HG02798 (cell line): ENCODE results near the gene IL4.

Experiments used
- ATAC-seq: cut with Tn5 transposase; IDR thresholded peaks from one replicate; pipeline ENCODE4 v1.9.1; 2021; ENCODE audit warnings: mild to moderate bottlenecking; ENCODE audit not compliant: unreplicated experiment, poor library complexity

IL4 gene

DNA sequence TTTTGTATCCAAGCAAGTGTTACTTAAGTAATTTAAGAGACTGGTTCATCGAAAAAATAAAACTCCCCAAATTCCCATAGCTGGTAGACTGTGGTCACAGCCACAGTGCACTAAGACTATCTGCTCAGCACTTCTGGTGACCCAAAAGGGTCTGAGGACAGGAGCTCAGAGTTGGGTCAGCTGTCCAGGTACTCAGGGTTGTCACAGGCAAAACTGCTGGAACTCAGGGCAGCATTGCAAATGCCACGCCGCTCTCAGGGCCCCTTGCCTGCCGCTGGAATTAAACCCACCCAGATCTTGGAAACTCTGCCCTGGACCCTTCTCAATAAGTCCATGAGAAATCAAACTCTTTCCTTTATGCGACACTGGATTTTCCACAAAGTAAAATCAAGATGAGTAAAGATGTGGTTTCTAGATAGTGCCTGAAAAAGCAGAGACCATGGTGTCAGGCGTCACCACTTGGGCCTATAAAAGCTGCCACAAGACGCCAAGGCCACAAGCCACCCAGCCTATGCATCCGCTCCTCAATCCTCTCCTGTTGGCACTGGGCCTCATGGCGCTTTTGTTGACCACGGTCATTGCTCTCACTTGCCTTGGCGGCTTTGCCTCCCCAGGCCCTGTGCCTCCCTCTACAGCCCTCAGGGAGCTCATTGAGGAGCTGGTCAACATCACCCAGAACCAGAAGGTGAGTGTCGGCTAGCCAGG is 16.0 kb upstream of the IL4 start, which contains the start of gene IL13:
Gene IL13, plus strand, starts transcription at position 498 of the 705 bp plus-strand sequence. Its CDS starts 14 bp downstream, at position 512.
- no peak for ATAC-seq

DNA sequence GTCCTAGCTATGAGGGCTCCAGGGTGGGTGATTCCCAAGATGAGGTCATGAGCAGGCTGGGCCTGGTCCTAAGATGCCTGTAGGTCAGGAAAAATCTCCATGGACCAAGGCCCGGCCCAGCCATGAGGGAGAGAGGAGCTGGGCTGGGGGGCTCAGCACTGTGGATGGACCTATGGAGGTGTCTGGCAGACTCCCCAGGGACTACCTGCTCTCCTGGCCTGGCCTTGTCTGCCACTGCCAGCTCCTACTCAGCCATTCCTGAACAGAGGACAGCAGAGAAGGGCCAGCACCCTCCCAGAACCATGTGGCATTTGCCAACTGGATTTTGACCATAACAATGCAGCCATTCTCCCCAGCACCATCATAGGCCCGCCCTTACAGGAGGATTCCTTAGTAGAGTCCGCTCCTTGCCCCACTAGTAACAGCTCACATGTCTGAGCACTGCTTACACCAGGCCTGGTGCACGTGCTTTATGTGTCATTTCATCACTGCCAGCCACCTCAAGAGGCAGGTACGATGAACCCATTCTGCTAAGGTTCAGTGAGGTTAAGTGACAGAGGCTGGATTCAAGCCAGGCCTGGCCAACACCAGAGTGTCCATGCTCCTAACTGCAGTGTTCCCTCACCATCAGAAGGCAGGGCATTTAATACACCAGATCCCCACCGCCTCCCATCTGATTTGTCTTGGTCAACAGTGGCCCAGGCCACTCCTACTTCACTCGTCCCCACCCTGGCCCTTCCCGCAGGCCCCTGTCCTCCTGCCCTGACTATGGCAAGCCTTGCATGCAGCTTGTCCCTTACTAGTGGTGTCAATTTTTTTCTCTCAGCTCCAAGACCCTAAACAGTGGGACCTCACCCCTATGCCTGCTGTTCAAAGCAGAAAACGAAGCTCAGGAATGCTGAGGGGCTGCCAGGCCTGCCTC is 15.1 kb upstream of the IL4 start:
- no peak for ATAC-seq

DNA sequence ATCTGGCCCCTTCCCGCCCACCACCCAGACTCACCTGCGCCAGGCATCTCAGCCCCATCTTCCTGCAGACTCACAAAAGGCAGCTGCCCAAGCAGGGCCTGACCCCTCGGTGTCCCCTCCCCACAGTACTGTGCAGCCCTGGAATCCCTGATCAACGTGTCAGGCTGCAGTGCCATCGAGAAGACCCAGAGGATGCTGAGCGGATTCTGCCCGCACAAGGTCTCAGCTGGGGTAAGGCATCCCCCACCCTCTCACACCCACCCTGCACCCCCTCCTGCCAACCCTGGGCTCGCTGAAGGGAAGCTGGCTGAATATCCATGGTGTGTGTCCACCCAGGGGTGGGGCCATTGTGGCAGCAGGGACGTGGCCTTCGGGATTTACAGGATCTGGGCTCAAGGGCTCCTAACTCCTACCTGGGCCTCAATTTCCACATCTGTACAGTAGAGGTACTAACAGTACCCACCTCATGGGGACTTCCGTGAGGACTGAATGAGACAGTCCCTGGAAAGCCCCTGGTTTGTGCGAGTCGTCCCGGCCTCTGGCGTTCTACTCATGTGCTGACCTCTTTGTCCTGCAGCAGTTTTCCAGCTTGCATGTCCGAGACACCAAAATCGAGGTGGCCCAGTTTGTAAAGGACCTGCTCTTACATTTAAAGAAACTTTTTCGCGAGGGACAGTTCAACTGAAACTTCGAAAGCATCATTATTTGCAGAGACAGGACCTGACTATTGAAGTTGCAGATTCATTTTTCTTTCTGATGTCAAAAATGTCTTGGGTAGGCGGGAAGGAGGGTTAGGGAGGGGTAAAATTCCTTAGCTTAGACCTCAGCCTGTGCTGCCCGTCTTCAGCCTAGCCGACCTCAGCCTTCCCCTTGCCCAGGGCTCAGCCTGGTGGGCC is 13.9 kb upstream of the IL4 start:
- no peak for ATAC-seq

DNA sequence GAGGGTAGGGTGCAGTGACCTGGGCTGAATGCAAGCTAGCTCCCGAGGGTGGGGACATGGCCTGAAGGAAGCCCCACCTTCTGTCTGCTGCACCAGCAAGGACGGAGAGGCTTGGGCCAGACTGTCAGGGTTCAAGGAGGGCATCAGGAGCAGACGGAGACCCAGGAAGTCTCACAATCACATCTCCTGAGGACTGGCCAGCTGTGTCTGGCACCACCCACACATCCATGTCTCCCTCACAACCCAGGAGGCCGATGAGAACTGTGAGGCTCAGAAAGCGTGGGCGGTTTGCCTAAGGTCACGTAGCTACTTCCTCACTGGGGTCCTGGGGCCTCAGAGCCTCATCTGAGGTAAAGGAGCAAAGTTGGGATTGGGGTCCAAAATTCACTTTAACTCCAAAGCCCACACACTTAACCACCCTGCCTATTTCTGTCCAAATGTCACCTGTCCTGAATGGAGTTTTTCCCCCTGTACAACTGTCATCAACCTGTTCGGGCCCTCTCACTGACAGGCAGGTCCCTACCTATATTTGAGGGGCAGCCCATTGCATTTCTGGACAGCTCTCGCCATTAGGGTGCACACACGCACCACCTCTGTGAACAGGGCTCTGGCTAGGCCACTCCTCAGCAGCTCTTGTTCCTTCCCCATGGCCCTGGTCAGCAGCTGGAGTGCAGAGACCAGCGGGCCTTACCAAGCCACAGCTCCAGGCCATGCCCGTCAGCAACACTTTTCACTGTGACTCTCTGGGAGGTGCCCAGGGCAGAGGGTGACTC is 12.4 kb upstream of the IL4 start:
- ATAC-seq = no peak

DNA sequence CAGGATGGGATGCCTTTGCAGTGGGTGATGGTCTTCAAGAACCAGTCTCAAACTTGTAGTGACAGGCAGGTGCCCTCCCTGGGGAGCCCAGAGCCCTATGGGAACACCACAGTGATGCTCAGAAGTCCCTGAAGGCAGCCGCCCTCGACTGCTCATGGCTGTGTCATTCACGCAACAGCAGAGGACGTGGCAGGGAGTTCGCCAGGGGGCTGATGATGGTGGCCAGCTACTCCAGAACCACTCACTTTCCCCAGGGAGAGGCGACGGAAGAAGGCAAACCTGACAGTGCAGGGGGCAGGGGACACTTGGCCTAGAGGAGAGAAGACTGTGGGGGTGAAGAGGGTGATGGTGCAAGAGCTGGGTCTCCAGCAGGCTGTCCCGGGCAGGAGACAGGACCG is 11.8 kb upstream of the IL4 start:
- no peak for ATAC-seq

DNA sequence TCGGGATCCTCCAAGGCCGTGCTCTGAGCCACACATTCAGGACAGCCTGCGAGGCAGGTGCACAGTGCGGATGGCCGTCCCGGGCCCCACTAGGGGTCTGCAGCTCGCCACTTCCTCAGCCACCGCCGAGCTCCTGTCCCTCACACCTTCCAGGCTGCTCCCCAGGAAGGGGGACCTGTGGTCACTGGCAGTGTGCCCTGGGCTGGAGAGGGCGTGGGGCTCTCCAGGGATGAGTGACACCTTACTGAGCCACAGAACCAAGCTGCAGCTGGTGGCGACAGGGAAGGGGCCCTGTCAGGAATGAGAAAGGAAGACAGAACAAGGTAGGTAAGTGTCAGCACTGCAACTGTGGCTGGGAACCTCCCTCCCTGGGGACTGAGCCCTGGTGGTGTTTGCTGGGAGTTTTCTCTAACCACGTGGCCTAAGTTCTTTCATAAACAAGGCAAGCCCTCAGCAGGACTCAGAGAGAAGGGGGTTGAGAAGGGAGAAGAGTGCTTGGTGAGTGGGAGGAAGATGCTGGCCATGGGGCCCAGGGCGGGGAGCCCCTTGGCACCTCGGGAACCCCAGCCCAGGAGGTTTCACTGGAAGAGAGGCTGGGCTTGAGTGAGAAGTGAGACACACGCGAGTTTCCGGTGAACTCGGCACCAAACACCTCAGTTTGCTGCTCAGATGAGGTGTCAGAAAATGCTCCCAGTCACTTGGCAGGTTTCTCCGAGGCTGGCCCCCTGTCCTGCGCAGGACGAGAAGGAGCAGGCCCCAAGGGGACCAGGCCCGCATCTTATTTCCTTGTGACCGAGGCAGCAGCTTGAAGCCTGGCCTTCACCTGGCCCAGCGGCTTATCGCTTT is 10.6 kb upstream of the IL4 start:
- ATAC-seq = peak; percentile 66

DNA sequence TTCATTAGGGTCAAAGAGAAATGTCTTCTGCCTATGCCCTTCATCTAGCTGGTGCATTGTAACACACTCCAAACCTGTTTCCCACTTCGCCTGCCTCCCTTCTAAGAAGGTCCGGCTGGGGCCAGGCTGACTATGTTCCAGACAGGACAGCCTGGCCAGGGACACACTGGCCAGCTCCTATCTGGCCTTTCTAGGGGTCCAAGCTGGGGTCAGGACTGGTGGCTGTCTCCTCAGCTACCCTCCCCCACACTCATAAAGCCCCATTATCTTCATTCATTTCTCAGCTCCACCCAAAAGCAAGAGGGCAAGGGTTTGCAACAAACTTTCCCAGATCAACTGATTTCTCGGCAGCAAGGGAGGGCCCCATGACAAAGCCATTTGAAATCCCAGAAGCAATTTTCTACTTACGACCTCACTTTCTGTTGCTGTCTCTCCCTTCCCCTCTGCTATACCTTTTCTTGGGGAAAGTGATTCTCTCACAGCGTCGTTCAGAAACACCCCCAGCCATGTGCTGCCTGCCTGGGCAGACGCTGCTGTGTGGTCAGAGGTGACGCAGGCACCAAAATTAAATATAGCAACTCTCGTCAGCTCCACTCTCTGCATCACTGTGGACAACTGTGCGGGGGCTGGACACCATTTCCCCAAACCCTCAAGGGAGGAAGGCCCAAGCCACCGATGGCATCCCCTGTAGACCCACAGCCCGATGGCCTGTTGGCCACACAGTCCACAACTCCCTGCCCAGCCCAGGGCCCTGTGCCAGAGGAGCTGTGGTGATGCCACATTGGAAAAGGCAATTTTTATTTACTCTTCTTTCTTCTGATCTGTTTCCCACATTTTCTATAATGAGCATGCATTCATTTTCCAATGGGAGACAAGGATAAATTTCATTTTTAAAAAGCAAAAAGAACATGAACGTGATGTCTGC is 9.8 kb upstream of the IL4 start:
- ATAC-seq = peak; percentile 57

DNA sequence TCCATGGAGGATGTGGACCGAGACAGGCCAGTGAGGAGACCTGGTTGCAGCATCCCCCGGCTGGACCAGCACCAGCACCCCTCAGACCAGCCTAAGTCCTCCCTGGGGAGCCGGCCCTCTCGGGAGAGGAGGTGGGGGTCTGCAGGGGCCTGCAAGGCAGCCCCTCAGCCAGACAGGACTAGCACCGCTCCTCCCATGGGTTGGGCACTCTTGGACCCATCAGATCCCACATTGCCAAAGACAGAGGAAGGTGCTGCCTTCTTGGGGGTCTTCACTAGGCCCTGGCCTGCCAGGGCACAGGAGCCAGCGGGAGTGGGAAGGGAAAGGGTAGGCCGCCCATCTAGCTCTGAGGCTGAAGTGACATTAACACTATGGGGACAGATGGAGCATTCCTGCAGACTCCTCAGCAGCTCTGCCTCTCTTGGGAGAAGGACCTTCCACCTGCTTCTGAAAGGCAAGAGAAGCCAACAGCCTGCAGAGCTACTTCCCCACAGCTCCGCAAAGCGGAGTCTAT is 9.0 kb upstream of the IL4 start:
- no peak for ATAC-seq

DNA sequence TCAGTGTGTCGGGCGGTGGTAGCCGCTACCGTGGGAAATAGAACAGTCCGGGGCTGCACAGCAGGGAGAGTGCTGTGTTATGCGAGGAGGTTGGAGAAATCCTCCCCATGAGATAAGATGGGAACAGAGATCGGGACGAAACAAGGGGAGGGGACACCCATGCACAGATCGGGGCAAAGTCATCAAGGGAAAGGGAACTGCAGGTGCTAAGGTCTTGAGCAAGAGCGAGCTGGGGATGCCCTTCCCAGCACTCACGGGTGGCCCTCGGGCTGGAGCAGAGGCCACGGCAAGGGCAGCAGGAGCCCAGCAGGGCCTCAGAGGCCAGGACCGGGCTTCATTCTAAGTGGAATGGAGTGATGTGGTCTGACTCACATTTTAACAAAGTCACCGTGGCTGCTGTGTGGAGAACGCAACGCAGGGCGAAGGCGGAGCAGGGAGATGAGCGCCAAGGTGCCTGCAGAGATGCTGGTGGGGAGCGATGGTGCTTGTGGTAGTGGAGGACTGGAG is 8.2 kb upstream of the IL4 start:
- no peak for ATAC-seq

DNA sequence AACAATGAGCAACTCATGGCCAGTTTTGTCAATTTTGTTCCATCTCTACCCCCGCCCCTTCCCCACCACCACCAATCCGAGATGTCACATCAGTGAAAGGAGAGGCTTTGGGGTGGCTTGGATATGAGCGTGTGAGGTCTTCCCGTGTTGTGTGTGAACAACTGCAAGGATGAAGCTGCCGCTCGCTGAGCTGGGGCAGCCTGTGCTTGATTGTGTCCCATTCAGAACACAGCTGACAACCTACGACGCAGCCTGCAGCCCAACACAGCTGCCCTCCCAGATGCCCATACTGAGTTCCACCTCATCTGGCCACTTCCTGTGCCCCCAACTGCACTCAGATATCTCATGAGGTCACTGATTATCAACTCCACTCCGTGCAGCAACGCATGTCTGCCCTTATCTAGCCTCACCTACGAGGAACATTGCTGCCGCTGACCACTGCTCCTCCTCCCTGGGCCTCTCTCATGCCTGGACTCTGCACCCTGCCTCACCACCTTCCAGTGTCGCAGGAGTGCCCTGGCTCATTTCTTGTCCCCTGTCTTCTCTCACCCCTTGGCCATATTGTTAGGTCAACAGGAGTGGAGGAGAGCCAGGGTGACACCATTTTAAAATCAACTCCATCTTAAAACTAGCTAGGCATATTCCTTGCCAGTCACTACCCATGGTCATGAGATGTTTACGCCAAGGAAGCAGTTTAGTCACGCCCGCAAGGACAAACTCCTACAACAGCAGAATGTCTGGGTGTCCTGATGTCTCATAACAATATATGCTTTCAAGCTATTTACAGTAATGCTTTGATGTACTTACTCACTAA is 7.3 kb upstream of the IL4 start:
- no peak for ATAC-seq

DNA sequence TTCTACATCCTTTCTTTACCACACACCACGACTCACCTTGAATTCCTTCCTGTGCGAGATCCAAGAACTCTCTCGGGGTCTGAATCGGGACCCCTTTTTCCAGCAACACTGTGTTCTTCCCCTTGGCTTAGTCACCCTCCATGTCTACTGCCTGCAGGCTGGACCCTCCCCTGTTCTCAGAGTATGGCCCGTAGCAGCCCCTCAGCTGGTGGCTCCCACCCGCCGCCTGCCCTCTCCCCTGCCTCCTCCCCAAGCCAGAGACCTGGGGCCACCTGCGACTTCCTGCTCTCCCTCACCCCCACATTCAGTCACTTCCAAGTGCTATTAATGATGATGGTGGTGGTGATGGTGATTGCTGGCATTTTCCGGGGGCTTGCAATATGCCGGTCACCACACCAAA is 6.5 kb upstream of the IL4 start:
- ATAC-seq = no peak

DNA sequence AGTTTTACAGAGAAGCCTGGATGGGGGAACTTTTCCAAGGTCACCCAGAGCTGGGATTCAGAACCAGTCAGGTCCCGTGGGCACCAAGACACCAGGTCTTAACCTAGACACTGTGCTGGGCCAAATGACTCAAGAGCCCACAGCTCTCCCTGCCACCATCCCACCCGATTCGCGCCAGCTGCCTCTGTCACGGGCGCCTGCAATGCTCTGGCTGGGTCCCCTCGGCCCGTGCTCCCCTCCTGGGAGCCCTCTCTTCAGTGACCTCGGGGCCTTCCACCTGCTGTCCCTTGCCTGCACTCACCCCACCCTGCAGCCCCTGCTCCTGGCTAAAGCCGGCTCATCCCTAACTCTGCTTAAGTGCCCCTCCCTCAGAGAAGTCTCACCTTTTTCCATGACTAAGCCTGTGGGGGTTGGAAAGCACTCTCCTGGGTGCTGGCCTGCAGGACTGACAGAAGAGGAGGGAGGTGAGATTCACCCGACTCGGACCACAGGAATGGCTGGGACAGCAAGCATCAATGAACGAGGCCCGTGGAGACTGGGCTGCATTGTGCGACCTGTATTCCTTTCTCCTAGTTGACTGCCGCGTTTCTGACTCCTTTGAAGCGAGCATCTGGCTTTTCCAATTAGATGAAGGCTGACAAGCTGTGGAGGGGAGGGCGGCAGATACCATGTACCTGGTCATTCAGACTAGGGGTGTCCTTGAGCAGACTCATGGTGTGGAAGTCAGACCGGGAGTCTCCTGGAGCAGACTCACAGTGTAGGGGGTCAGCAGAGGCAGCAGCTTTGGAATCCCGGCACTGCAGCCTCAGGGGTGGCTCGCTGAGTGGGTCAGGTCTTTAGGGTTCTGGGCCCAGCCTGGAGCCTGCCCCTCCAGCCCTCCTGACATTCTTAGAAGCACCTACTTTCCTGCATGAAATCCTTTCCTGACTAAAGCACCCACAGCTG is 5.8 kb upstream of the IL4 start:
- no peak for ATAC-seq

DNA sequence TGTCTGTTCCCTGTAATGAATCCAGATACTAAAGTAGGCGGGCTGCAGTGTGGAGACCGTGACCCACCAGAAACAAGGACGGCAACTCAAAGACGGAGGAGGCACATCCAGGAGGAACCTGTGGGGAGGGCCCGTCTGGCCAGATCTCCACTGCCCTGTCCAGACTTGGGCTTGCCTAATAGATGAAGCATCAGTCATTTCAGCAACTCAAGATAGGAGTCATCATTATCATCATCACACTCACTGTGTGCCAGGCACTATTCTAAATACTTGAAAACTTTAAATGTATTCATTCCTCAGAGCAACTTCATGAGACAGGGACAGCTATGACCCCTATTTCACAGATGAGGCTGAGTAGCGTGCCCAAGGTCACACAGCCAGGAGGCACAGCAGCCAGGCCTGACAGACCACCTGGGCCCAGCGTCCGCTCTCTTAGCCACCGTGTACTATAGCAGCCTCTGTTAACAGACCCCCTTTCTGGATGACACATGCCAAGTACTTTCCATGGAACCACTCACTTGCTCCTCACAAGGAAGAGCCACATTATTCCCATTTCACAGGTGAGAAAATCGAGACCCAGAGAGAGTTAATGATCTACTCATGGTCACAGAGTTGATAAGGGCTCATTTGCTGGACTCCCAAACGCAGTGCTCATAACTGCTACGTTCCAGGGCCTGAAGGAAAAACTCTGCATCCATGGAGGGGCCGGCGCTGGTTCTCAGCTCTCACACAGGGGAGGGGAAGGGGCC is 4.9 kb upstream of the IL4 start:
- no peak for ATAC-seq

DNA sequence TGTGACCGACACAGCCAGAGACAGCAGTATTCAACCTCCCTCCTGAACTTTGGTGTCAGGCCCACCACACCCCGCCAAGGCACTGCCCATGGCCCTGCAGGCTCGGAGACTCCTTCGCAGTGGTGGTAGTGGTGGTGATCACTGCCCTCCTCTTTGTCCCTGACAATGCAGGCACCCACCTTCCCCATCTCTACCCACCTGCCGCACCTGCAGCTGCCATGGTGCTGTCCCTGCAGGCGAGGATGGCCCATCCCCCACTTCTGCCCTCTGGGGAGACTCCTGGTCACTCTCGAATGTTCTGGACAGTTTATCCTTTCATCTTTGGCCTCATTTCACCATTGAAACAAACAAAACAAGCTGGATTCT is 4.4 kb upstream of the IL4 start:
- no peak for ATAC-seq
